ENCODE measurements around the gene NFKBIB. TPM values are rescaled to one million over a fixed set of nuclear protein-coding genes. Genes with fewer than 3 reads are reported as not detected.

The NFKBIB gene
- total and polyA plus RNA-seq, 2 of the 8 experiments (the other 6 are each of a cell fraction or from before 2014, with no cell fraction given), result 37.3 to 44.1 TPM

GRCh38 chr19:38892841-38893240, 6.9 kb upstream of the NFKBIB start (continued):
- no peak for TF ChIP-seq ZNF274 (IDR thresholded peaks at IDR 0.05; ENCODE audit: borderline replicate concordance, extremely low read depth, low read length)
- TF ChIP-seq, protein P1, sequence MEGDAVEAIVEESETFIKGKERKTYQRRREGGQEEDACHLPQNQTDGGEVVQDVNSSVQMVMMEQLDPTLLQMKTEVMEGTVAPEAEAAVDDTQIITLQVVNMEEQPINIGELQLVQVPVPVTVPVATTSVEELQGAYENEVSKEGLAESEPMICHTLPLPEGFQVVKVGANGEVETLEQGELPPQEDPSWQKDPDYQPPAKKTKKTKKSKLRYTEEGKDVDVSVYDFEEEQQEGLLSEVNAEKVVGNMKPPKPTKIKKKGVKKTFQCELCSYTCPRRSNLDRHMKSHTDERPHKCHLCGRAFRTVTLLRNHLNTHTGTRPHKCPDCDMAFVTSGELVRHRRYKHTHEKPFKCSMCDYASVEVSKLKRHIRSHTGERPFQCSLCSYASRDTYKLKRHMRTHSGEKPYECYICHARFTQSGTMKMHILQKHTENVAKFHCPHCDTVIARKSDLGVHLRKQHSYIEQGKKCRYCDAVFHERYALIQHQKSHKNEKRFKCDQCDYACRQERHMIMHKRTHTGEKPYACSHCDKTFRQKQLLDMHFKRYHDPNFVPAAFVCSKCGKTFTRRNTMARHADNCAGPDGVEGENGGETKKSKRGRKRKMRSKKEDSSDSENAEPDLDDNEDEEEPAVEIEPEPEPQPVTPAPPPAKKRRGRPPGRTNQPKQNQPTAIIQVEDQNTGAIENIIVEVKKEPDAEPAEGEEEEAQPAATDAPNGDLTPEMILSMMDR (IDR thresholded peaks at IDR 0.05; ENCODE audit: control extremely low read depth in 1 of 3, insufficient read depth in 1 of 3, low read depth in 1 of 3, low read length in 3 of 3), result no peak
- TF ChIP-seq POU5F1 (IDR thresholded peaks at IDR 0.05; ENCODE audit: low read depth, low read length), result no peak
- no peak for TF ChIP-seq HDAC2 (IDR thresholded peaks at IDR 0.05; ENCODE audit: borderline replicate concordance in 1 of 2, low read depth in 2 of 2, low read length in 2 of 2)

Data from H1 (cell line).